GM19099 (cell line): Measurements from ENCODE around the gene COL3A1.

Experiments used
- POLR2A ChIP-seq: IDR thresholded peaks from 3 replicates; pipeline ENCODE4 v1.6.1; 2011; ENCODE audit warnings: low read depth; ENCODE audit not compliant: insufficient read length; ENCODE audit errors: extremely low read depth

Gene COL3A1

DNA sequence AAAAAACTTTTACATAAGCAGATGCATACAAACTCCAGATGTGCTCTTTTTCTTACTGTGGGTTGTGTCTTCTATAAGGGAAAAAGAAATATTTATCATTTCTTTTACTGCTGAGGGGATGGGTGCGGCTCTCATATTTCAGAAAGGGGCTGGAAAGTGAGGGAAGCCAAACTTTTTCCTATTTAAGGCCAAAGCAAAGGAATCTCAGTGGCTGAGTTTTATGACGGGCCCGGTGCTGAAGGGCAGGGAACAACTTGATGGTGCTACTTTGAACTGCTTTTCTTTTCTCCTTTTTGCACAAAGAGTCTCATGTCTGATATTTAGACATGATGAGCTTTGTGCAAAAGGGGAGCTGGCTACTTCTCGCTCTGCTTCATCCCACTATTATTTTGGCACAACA, at the start of gene COL3A1:
Gene COL3A1, plus strand, starts transcription at position 210 of the 400 bp plus-strand sequence. Its CDS starts 117 bp downstream, at position 327.
- TF ChIP-seq POLR2A, result no peak

DNA sequence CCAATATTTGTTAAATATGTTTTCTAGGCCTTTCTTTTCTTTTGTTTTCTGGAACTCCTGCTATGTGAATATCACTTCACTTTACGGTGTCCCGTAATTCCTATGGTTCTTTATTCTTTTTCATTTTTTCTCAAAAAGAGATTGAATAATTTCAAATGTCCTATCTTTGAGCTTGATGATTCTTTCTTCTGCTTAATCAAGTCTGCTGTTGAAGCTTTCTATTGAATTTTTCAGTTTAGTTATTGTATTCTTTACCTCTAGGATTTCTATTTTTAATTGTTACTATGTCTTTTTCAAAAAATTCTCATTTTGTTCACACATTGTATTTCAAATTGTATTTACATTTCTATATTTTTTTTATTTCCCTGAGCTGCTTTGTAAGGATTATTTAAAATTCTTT, 45.5 kb upstream of the COL3A1 start:
- no peak for TF ChIP-seq POLR2A

DNA sequence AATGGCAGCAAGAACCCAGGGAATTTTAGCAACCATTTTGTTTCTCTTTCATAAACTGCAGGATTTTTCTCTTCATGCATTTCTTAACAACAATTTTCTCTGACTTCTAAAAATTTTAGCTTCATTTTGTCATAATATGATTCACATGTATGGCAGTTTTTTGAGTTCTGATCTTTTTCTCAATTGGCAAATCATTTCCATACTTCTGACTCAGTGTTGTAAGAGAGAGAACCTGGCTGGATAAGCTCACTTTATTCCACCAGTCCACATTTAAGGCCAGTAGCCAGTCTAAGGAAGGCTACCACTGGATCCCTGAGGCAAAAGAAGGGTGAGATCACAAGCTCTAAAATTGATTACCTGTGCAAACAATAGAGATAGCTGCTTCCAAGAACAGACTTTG, 42.8 kb upstream of the COL3A1 start:
- TF ChIP-seq POLR2A, result no peak

DNA sequence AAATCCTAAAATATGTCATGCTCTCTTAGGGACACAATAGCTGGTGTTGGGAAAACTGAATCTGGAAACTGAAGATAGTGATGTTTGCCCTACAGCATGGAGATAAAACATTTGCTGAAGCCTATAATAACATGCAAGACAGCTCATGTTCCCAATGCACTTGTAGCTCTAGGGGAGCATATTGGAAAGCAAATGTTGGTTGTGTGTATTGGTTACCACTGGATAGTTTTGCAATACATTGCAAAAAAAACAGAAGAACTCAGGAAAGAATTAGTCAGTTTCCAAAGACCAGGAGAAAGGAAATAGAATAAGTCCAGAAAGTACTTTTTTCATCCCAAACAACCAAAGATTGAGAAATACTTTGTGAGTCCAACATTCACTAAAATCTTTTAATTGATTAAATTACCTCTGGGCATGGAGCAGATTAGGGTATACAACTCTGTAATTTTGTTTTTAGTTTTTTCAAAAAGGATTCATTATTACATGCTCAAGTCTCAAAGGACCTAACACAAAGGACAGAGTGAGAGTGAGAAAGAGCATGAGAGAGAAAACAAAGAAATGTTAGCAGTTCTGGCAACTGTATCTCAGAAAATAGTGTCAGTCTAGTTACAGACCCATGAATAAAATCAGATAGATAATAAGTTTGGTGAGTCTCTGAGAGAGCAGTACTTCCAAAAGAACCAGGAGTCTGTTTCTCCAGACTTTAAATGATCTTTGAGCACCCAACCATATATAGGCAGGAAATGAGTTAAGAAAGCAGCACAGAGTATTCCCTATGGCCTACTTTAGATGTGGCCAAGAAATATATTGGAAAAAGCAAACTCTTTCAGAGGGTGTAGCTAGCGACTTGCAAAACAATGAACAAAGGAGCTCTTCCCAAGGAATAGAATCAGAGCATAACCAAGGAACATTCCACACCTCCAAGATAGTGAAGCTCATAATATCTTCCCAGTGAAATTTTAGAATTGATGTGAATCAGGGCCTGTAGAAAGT, 36.6 kb upstream of the COL3A1 start:
- no peak for TF ChIP-seq POLR2A

DNA sequence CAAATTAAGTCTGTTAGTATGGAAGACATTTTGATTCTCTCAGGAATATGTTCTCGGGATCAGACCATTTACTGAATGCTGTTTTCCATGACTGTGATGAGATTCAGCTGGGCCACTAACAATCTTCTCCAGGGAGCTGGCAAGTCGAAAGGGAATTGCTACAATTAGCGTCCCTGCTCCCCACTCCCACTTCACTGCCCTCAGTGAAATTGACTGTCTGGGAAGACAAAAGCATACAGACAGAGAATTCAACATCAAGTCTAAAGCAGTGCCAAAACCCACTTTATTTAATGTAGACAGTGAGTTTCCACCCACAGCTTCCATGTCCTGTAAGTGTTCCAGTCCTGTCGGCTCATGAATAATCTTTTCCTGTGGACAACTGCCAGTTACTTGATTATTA, 34.0 kb upstream of the COL3A1 start:
- no peak for TF ChIP-seq POLR2A

DNA sequence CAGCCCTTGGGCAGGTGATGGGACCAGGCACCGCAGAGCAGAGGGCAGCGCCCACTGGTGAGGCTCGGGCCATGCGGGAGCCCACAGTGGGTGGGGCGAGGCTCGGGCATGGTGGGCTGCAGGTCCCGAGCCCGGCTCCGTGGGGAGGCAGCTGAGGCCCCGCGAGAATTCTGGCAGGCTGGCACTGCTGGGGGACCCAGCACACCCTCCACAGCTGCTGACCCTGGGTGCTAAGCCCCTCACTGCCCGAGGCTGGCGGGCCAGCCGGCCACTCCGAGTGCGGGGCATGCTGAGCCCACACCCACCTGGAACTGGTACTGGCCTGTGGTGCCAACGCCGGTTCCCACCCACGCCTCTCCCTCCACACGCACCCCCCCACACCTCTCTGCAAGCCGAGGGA, 29.7 kb upstream of the COL3A1 start:
- no peak for TF ChIP-seq POLR2A

DNA sequence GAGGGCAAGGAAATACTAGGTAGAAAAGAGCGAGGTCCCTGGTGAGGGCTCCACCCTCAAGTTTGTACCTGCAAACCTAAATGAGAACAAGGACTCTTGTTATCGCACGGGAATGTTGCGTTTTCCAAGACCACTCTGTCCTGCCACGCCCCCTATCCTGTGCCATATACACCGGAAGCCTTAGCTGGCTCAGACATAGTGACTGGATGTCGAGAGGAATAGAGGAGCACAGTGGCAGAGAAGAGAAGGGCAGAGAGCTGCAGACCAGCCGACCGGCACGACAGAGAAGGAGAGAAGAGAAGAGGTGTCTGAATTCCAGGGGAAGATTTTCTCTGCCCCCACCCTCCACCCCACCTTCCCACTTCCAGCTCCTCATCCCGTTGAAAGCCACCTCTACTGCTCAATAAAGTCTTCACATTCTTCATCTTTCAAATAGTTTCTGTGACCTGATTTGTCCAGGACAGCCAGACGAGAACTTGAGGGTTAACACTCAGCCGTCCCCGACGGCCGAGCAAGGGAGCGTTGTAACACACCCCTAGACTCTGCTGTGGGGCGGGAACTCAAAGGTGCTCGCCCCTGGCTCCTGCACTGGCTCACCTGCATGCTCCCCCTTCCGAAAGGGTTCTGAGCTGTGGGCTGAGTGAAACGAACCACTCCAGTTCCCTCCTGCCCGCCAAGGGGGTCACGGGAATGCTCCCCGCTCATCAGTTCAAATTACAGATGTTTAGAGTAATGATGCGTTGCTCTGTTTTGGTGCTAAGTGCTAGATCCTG, 24.9 kb upstream of the COL3A1 start:
- no peak for TF ChIP-seq POLR2A

DNA sequence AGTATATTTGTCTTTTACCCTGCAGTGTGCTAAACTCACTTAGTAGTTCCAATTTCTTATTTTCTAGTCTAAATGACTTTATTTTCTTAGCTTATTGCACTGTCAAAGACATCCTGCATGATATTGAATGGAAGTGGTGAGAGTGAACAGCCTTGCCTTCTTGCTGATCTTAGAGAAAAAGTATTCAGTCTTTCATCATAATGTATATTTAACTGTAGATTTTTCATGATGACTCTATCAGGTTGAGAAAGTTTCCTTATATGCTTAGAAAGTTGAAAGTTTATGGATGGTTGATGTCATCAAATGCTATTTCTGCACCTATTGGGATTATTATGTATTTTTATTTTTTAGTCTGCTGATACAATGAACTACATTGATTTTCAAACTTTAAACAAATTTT, 21.3 kb upstream of the COL3A1 start:
- no peak for TF ChIP-seq POLR2A

DNA sequence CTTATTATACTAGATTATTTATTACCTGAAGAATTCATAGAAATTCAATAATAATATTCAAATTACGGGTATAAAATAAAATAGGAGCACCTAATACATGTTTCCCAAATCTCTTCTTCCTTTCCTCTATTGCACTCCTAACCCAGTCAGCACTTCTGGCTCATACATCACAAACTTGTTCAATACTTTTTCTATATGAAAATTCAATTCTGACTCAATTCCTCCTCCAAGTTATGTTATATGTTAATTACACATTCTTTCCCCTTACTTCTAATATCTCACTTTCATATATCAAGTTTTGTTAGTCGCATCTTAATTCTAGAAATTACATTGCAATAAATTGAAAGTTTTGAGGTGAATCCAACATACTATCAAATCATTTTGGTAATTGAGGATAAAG, 17.9 kb upstream of the COL3A1 start:
- no peak for TF ChIP-seq POLR2A

DNA sequence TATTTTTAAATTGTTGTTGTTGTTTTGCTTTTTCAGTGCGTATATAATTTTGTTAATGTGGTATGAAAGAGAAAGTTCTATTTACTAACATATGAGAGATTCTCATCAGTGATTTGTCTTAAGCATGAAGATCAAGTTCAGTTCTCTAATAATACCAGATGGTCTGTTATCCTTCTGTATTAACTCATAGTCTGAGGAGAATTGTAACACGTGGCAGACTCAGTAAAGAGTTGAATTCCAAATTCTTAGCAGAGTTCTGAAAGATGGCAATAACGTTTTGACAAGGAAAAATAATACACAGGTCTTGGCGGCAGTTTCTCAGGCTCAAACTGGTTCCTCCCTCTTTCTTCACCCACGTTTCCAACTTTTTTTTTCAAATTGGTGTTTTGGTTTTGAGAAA, 17.2 kb upstream of the COL3A1 start:
- no peak for TF ChIP-seq POLR2A

DNA sequence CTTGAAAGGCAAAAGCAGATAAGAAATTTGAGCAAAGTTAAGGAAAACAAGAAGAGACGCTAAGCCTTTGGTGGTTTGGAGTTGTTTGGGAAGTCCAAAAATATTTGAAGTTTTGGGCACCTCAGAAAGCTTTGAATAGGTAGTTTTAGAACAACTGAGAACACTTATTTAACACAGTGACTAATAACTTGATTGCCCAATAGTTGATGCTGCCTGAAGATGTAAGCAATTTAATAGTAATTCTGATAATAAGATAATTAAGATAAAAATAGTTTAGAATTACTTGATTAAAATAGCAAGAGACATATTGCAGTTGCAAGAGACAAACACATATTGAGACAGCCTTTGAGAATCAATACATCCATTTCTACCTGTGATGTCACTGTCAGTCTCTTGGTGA, 16.5 kb upstream of the COL3A1 start:
- no peak for TF ChIP-seq POLR2A

DNA sequence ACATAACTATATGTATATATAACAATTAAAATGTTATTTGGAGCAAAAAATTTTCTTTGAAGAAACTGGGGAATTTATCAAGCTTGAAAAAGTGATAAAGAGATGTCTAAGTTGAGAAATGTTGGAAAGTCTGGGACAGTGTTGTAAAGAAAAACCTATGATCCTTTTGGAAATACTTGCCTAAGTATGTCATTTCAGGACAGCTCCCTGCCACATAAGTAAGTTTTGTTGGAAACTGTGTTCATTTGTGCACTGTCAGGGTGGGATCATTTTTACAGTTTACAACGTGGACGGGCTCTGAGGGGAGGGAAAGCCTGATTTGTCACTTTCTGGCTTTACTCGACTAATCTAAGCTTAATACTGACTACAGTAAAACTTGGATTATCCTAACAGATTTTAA, 10.4 kb upstream of the COL3A1 start:
- no peak for TF ChIP-seq POLR2A

DNA sequence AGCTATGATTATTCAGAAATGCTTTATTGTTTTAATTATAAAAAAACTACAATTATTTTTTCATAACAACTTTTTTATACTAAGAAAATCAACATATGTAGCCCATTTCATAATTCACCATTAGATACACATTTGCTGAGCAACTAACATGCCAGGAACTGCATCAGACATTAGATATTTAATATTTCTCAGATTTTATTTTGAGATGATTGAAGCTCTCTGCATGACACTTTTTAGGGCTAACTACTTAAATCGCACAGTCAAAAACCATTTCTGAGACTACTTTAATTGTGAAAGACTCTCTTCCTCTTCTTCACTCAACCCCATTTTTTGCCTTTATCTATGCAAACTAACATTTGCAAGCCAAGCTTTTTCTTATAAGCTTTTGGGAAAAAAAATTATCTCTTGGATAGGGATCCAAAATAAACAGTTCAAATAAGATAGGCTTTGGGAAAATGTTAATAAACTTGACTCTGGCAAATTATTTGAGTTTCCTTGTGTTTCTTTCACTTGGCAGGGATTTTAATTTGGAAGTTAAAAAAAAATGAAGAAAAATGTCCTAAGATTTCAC, 9.1 kb upstream of the COL3A1 start:
- TF ChIP-seq POLR2A, result no peak

DNA sequence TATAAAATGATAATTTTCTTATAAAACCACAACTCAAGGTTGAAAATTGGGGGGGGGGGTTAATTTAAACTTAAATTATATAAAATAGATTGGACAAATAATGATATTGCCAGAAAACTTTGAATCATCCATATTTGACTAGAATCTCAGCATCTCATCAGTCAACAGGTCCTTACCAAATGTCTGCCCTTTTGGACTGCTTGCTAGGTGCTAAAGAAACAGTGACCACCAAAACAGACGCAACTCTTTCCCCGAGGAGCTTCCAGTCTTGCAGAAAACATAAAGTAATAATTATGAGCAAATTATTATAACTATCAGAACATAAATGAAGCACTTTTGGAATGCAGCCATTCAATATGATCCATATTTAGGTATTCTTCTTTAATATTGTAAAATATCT, 8.6 kb upstream of the COL3A1 start:
- no peak for TF ChIP-seq POLR2A

DNA sequence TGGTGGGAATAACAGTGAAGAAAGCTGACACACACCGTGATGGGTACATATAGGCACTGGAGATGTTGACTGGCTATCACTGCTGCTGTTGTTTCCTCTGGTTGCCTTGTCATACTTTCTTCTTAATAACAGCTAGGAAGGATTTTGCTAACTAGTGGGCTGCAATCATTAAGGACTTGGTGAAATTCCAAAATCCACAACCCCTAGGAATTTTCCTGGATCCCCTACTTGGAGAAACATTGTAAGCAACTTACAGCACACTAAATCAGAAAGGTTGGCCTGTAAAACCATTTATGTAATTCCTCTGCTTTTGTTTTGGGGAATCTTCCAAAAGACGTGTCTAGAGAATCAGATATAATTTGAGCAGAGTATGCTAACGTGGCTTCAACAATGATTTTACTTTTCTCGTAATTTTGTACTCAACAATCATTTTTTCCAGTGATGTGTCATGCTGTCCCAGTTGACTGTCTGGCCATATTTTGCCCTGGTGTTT, 8.0 kb upstream of the COL3A1 start:
- no peak for TF ChIP-seq POLR2A

DNA sequence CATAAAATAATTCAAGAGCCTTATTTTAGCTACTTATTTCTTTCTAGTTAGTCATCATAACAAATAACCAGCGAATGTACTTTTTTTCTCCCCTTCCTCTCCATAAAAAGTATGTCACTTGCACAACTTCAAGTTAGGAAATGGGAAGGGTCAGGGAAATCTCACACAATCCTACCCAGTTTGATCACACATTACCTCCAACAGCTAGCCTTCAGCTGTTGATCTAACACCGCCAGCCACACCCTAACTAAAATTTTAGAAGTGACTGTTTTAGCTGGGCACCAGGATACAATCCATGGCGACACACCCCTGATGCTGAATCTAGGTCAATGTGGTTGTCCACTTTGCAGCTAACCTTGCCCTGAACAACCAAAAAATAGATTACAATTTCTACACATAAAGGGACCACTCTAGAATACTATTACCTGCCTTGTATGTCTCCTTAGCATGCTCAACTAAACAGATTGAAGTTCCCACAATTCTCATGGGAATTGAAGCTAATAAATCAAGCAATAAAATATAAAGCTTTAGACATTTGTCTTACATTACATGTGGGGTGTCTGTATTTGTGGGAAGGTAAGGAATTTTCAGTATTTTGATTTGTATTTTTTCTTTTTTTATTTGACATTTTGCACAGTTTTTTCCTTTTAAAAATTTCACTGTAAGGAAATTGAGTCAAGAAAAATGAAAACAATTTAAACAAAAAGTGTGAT, 7.3 kb upstream of the COL3A1 start:
- no peak for TF ChIP-seq POLR2A

DNA sequence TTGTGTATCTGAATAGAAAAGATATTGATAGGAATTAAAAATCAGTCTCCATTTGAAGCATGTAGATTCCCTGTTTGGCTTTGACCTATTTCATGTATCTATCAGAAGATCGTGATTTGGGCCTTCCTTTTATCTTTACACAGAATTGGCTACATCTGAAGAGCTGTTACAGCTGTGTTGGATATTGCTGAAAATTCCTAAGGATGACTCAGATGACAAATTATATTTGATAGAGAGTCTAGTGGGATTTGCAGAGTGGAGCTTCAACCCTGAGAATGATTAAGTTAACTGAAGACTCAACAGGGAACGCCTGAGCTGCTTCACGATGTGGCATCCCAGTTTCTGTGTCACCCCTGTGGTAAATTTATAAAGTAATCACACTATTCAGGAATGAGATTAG, 4.9 kb upstream of the COL3A1 start:
- no peak for TF ChIP-seq POLR2A
